GM15510 (cell line): ENCODE results near the gene LARP4.

Source experiments
- POLR2A ChIP-seq: IDR thresholded peaks from 3 replicates; pipeline ENCODE4 v1.6.1; 2011; ENCODE audit warnings: borderline replicate concordance; ENCODE audit not compliant: insufficient read length; ENCODE audit errors: extremely low read depth

The LARP4 gene

DNA sequence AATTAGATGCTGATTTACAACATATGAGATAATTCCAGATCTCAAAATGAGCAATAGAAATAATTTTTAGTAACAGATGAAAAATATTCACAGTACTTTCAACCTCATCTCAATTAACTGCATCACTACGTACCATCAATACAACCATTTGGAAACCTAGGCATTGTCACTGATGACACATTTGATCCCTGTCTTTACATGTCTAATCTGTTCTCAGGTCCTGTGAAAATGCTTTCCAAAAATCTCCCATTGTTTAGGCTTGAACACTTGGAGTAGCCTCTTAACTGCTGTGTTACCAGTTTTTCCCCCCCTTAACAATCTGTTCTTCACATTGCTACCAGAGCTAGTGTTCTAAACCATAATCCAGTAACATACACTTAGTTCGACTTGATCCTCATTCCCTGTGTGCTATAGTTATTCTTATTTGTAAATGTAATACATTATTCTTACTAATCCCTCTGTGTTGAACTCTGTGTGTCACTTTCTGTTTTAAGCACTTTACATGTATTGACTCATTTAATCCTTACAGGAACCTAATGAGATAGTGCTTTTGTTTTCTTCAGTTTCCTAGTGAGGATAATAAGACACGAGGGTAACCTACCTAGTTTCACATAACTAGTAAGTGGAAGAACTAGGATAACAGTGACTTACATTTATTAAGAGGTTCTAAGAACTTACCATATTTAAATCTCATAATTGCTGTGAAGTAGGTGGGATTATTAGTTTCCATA, 41.7 kb downstream of the LARP4 start:
- no peak for TF ChIP-seq POLR2A

DNA sequence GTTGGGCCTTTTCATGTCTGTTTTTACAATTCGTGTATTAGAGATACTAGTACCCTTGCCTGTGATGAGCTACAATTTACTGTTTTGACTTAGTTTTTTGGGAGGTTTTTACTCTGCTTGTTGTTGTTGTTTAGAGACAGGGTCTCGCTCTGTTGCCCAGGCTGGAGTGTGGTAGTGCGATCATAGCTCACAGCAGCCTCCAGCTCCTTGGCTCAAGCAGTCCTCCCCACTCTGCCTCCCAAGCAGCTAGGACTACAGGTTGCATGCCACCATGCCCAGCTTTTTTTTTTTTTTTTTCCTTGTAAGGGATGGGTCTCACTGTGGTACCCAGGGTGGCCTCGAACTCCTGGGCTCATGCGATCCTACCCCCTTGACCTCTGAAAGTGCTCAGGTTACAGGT, 52.1 kb downstream of the LARP4 start:
- TF ChIP-seq POLR2A = no peak

DNA sequence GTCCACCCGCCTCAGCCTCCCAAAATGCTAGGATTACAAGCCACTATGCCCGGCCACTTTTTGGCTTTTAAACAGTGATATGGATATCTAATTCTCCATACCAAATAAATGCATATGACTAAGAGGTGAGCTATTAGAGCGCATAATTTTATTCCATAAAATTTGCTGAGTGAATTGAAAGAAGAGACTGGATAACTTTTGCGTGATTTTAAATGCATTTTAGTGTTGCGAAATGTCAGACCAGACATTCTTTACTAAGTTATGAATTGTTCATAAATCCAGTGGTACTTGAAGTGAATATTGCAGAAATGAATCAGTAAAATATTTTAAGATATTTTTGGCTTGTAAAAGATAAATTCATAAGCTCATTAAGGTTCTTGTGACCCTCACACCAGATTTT, 53.2 kb downstream of the LARP4 start:
- no peak for TF ChIP-seq POLR2A

DNA sequence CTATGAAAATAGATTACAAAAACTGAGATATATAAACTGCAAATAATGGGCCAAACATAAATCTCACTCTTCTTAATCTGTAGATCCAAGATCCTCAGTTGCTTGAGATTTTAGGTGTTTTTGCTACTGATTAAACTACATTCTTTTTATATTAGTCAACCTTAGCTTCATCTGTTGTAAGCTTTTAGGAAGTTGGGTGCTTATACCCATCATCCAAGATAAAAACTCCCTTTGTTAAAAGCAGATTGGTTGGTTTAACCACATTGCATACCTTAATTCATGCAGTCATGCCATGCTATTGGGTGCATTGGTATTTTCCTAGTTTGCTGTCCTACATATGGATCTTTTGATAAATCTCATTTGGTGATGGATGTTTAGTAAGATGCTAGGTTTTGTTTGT, 57.9 kb downstream of the LARP4 start:
- TF ChIP-seq POLR2A = no peak

DNA sequence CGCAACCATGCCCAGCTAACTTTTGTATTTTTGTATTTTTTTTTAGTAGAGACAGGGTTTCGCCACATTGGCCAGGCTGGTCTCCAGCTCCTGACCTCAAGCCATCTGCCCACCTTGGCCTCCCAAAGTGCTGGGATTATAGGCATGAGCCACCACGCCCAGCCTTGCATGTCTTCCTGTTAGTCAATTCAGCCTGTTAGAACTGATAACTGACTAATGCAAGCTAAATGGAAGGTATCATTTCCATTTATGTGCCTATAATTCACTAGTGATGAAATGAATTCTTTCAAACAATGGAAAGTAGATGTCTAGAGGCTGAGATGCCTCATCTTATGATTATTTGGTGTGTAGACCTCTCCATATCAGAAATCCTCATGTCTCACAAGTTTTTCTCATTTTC, 66.8 kb downstream of the LARP4 start:
- TF ChIP-seq POLR2A = no peak

DNA sequence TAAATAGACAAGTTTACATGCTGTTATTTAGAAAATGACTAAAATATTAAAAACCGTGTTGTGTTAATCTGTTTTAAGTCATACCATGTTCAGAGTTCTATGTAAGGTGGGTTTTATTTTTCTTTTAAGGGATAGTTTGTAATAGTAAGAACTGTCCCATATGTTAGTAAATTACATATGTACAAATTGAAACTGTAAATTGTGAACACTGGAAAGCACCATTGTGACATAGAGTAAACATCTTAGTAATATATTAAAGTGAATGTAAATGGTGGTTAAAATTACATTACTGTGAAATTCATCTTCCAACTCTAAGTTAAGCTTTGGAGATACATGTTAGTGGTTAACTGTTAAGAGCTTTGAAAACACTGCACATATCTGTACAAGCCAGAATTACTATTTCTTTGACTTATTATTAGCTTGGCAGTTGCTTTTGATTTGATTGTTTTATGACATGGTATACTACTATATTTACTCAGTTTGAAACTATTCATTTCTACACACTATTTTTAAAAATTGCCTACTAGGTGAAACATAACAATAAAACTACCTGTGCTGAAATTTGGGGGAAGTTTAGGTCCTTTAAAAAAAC, 76.7 kb downstream of the LARP4 start:
- TF ChIP-seq POLR2A = no peak

DNA sequence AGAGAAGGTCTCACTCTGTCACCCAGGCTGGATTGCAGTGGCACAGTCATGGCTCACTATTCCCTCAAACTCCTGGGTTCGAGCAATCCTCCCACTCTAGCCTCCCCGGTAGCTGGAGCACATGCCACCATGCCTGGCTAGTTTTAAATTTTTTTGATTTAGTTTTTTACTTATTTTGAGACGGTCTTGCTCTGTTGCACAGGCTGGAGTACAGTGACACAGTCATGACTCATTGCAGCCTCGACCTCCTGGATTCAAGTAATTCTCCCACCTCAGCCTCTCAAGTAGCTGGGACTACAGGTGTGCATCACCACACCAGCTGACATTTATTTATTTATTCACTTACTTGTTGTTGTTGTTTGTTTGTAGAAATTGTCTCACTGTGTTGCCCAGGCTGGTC, 81.9 kb downstream of the LARP4 start:
- TF ChIP-seq POLR2A = no peak

DNA sequence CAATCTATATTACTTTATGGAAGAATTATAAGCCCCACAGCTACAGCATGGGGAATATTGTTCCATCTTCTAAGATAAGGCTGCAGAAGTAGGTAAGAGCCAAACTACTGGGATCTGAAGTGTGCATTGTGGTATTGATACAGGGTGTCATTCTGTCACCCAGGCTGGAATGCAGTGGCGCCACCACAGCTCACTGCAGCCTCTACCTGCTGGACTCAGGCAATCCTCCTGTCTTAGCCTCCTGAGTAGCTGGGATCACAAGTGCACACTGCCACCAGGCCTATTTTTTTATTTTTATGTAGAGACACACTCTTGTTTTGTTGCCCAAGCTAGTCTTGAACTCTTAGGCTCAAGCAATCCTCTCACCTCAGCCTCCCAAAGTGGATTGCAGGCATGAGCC, 82.8 kb downstream of the LARP4 start:
- no peak for TF ChIP-seq POLR2A

DNA sequence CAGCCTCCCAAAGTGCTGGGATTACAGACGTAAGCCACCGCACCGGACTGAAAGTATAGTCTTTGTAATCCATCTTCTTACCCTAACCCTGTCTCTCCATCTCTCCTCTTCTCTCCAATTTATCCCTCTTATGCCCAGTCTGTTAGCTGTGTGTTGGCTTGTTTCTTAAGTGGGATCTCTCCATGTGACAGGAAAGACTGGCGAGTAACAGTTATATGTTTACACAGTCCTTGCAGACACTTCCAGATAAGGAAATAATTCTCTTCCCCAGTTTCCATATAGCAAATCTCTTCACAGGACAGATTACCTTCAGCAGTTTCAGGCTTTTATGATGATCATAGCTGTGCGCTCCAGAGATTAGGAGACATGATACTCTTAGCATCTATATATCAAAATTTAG, 88.1 kb downstream of the LARP4 start:
- no peak for TF ChIP-seq POLR2A

DNA sequence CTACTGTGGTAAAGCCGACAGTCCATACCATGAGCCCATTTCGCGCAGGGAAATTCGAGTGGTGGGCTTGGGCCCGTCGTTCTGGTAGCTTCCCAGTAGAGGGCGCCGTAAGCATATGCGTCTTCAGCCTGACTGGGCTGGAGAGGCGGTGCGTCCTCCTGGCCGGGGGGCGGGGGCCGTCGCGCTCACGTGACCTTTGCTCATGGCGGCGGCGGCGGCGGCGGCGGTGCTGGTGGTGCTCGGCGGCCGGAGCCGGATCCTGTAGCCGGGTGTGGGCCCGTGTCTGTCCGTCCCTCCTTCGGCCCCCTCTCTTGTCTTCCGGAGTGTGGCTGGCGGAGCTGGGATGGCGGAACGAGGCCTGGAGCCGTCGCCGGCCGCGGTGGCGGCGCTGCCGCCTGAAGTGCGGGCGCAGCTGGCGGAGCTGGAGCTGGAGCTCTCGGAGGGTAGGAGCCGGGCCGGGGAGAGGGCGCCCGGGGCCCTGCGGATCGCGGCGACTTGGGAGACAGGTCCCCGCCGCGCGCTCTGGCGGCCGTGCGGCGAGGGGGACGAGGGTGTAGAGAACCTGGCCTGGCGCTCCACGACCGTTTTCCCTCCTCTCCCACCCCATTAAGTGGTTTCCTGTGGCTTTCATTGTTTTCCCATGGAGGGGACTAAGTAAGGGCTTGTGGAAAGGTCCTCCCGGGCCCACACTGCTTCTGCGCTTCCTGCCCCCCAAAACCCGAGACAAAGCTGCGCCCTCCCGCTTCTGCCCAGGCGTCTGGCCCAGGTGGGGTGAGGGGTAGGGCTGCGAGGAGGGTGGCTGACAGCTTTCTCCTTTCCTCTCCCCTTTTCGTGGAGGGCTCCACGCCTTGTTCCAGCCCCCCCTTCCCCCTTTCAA, 104.4 kb downstream of the LARP4 start, which contains the start of gene DIP2B:
TSS of gene DIP2B (plus strand) at position 188 of the 877 bp plus-strand sequence. CDS start at position 344, 156 bp downstream.
- TF ChIP-seq POLR2A = peak; percentile 76

DNA sequence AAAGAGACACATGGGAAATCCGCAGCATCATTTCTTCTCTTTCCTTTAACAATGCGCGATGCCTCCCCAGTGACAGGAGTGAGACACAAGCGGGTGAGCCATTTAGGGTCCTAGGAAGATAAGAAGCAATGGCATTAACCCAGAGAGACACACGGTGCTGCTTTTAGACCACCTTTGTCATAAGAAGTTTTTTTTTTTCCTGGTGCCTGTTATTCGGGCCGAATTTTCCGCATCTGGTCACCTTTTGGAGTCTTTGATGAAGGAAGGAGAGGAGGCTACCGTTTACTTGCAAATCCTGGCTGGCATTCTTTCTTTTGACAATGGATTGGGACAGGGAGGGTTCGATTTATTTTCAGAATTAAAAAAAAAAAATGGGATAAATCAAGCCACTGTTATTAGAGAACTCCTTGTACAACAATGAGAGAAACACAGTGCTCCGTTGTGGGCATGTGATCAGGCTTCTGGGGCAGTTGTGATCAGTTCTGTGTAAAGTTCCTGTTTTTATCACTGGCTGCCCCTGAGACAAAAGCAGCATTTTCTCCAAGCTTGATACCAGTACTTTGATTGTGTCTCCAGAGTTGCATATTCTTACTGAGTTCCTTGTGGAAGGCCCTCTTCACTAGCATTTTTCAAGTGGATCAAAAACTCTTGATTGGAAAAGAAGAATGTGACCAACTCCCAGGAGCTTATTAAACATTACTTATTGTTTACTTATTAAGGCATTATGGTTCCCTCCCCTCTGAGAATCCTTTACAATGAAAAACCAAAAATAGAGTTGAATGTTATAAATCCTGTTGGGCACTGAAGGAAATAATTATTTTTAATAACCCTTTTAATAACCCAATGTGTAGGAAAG, 105.2 kb downstream of the LARP4 start:
- TF ChIP-seq POLR2A = no peak

DNA sequence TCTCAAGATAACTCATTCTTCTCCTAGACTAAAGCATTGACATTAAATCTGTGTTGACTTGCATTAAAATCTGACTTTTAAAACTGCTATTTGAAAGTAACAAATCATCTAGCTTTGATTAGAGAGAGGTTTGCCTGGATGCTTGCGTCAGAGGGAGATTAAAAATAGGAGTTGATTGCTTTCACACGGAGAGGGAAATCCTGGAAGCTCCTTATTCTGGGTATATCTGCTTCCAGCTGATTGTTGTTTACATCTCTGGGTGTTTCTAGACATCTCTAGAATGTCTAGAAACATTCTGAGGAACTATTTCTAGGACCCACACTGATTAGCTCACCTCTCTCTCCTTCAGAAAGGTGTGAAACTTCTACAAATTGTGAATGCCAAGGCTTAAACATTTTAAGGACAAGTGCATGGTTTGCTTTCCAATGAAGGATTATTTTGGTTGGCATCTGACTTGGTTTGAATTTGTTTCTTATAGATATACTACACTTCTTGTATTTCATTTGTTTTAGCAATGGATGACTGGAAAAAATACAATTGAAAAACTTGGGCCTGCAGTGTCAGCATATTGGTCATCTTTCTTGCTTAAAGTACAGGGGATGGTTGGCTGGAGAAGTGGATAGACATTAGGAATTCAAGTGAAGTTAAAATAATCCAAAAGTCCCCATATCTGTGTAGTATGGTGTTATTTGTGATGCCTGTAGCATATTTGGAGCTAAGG, 106.2 kb downstream of the LARP4 start:
- TF ChIP-seq POLR2A = no peak

DNA sequence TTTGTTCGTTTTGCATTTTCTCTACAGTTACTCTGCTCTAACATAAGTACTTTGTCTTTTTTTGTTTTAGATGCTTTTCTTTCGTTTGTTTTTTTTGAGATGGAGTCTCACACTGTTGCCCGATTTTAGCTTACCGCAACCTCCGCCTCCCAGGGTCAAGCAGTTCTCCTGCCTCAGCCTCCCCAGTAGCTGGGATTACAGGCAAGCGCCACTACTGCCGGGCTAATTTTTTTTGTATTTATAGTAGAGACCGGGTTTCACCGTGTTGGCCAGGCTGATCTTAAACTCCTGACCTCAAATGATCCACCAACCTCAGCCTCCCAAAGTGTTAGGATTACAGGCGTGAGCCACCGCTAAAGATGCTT, 106.8 kb downstream of the LARP4 start:
- TF ChIP-seq POLR2A = no peak

DNA sequence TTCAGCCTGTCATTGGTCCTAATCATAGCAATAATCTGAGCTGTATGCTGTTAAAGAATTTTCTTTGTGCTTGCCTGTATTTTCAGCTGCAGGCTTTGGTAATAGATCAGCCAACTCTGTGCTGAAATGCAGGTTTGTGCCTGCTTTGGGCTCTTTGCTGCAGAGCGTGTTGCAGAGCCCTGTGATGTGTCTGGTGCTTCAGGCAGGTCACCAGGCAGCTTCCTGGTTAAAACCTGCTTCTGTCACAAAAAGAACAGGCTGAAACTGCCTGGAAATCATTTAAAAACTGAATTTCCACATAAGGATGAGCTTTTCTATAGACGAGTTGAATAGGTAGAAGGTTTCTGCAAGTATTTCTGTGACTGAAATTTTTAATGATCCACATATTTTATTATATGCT, 107.2 kb downstream of the LARP4 start:
- TF ChIP-seq POLR2A = no peak

DNA sequence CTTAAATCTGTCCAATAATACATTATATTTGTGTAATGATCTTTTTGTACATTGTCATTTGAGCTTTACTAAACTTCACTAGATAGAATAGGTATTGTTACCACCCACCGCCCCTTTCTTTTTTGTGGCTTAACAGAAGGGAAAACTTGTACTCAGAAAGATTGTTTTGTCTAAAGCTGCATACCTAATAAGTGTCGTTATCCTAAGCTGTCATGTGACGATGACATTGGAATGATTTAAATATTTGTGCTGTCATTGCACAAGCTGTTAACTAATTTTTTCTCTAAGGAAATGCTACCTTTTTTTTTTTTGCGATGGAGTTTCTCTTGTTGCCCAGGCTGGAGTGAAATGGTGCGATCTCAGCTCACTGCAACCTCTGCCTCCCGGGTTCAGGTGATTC, 107.7 kb downstream of the LARP4 start:
- TF ChIP-seq POLR2A = no peak
